Neural progenitor cell (in vitro differentiated cells): ENCODE data around the gene SH2D2A. TPM values are rescaled to one million over a fixed set of nuclear protein-coding genes. Genes with fewer than 3 reads are reported as not detected.

ENCODE experiments used
- DNase-seq: peaks from one replicate; pipeline ENCODE4 v3.0.0-alpha.2; 2016; ENCODE audit warnings: low spot score
- H2AFZ ChIP-seq: fragments of 200-600 bp; sonication (generic); replicated peaks from 2 replicates; pipeline ENCODE4 v1.6.1; 2016; ENCODE audit warnings: antibody characterized with exemption
- H3F3A ChIP-seq: fragments of 200-600 bp; sonication (generic); 2 replicates; pipeline ENCODE4 v1.6.1; 2016; ENCODE audit warnings: antibody characterized with exemption, low read depth
- H3K27ac ChIP-seq: fragments of 200-600 bp; sonication (generic); 2 replicates; pipeline ENCODE4 v1.5.1; 2016; ENCODE audit warnings: mild to moderate bottlenecking
- H3K27me3 ChIP-seq: fragments of 200-600 bp; sonication (generic); 2 replicates; pipeline ENCODE4 v1.6.1; 2016; ENCODE audit warnings: mild to moderate bottlenecking, moderate library complexity
- H3K36me3 ChIP-seq: fragments of 200-600 bp; sonication (generic); 2 replicates; pipeline ENCODE4 v1.5.1; 2016
- H3K4me1 ChIP-seq: fragments of 200-600 bp; sonication (generic); 2 replicates; pipeline ENCODE4 v1.6.1; 2016; ENCODE audit warnings: mixed run types
- H3K4me2 ChIP-seq: fragments of 200-600 bp; sonication (generic); 2 replicates; pipeline ENCODE4 v1.6.1; 2016
- H3K4me3 ChIP-seq: fragments of 200-600 bp; sonication (generic); 2 replicates; pipeline ENCODE4 v1.5.1; 2016
- H3K79me2 ChIP-seq: fragments of 200-600 bp; sonication (generic); 2 replicates; pipeline ENCODE4 v1.6.1; 2016; ENCODE audit warnings: low read depth
- H3K9ac ChIP-seq: fragments of 200-600 bp; sonication (generic); 2 replicates; pipeline ENCODE4 v1.6.1; 2016
- H3K9me3 ChIP-seq: fragments of 200-600 bp; sonication (generic); 2 replicates; pipeline ENCODE4 v1.5.1; 2016; ENCODE audit warnings: low read depth
- H4K20me1 ChIP-seq: fragments of 200-600 bp; sonication (generic); 2 replicates; pipeline ENCODE4 v1.6.1; 2016; ENCODE audit warnings: low read depth
- H3K27ac Mint-ChIP-seq: 3 replicates; pipeline ENCODE4 v1.8.0; 2021; ENCODE audit warnings: mixed read lengths
- H3K27me3 Mint-ChIP-seq: 2 replicates; pipeline ENCODE4 v1.8.0; 2022; ENCODE audit warnings: low read depth, mild to moderate bottlenecking, inconsistent platforms, moderate library complexity, mixed read lengths; ENCODE audit not compliant: insufficient read depth
- H3K36me3 Mint-ChIP-seq: 3 replicates; pipeline ENCODE4 v1.8.0; 2021; ENCODE audit warnings: mixed read lengths
- H3K4me1 Mint-ChIP-seq: 3 replicates; pipeline ENCODE4 v1.8.0; 2021; ENCODE audit warnings: mixed read lengths
- H3K4me3 Mint-ChIP-seq: 3 replicates; pipeline ENCODE4 v1.8.0; 2021; ENCODE audit warnings: mild to moderate bottlenecking, moderate library complexity, mixed read lengths
- H3K9me3 Mint-ChIP-seq: 3 replicates; pipeline ENCODE4 v1.8.0; 2020; ENCODE audit warnings: mixed read lengths
- EZH2 ChIP-seq: fragments of 200-600 bp; sonication (generic); IDR thresholded peaks from 2 replicates; pipeline ENCODE4 v1.6.1; 2017; ENCODE audit warnings: antibody characterized with exemption, mild to moderate bottlenecking, moderate library complexity
- EZH2phosphoT487 ChIP-seq: fragments of 200-600 bp; sonication (generic); IDR thresholded peaks from 2 replicates; pipeline ENCODE4 v1.6.1; 2017; ENCODE audit warnings: antibody characterized with exemption
- total RNA-seq: library from RNA; depleted of rRNA; stranded (reverse); fragments of >200 nt; gene quantifications from 2 replicates; pipeline ENCODE4 v1.2.3, GENCODE V29; 2015; ENCODE audit warnings: low replicate concordance
- TF ChIP-seq, protein P1 (sequence below): fragments of 200-600 bp; sonication (generic); IDR thresholded peaks from 2 replicates; pipeline ENCODE4 v1.5.1; 2017; ENCODE audit warnings: antibody characterized with exemption, mild to moderate bottlenecking

SH2D2A gene
- total RNA-seq, 1 donor from 2014 or later, result not detected

DNA sequence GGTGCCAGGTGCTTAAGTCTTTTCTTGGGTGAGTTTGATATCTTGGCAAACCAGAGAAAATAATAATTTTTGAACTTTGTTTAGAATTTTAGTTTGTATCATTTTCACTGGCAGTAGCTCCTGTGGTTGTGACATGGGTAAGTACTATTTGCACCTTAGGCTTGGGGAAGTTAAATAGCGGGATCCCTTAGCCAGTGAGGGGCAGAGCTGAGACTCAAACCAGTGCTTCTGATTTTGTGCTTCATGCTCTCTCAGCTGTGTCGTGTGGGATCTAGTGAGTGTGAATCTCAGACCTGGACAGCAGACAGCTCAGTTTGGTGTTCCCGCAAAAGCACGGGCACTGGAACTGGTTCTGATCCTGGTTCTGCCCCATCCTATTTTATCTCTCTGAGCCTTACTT is 39.7 kb downstream of the SH2D2A start:
- H3K36me3 Mint-ChIP-seq, result peaks cover 22% of the 10 kb centered on the region
- Histone ChIP-seq H3K36me3 (no peaks in the 10 kb centered on the region), H2AFZ (no peak overlapping the region), H3K9ac (peak overlapping the region; percentile 1), H3K9me3 (no peaks in the 10 kb centered on the region), H3K79me2 (peaks cover 99% of the 10 kb centered on the region), H3F3A (peaks cover 7% of the 10 kb centered on the region), H3K27ac (no peak overlapping the region), H3K4me2 (no peak overlapping the region), H3K4me1 (no peaks in the 10 kb centered on the region), H3K4me3 (no peak overlapping the region), H4K20me1 (peaks cover 77% of the 10 kb centered on the region), H3K27me3 (no peaks in the 10 kb centered on the region)
- no peaks in the 10 kb centered on the region for H3K27me3 Mint-ChIP-seq
- H3K27ac Mint-ChIP-seq, result no peak overlapping the region
- peaks cover 8% of the 10 kb centered on the region for H3K4me1 Mint-ChIP-seq
- TF ChIP-seq, protein P1, sequence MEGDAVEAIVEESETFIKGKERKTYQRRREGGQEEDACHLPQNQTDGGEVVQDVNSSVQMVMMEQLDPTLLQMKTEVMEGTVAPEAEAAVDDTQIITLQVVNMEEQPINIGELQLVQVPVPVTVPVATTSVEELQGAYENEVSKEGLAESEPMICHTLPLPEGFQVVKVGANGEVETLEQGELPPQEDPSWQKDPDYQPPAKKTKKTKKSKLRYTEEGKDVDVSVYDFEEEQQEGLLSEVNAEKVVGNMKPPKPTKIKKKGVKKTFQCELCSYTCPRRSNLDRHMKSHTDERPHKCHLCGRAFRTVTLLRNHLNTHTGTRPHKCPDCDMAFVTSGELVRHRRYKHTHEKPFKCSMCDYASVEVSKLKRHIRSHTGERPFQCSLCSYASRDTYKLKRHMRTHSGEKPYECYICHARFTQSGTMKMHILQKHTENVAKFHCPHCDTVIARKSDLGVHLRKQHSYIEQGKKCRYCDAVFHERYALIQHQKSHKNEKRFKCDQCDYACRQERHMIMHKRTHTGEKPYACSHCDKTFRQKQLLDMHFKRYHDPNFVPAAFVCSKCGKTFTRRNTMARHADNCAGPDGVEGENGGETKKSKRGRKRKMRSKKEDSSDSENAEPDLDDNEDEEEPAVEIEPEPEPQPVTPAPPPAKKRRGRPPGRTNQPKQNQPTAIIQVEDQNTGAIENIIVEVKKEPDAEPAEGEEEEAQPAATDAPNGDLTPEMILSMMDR, result no peak
- TF ChIP-seq EZH2 (no peak), EZH2phosphoT487 (no peak)
- H3K4me3 Mint-ChIP-seq, result no peak overlapping the region
- no peaks in the 10 kb centered on the region for H3K9me3 Mint-ChIP-seq
- no peak for DNase-seq

DNA sequence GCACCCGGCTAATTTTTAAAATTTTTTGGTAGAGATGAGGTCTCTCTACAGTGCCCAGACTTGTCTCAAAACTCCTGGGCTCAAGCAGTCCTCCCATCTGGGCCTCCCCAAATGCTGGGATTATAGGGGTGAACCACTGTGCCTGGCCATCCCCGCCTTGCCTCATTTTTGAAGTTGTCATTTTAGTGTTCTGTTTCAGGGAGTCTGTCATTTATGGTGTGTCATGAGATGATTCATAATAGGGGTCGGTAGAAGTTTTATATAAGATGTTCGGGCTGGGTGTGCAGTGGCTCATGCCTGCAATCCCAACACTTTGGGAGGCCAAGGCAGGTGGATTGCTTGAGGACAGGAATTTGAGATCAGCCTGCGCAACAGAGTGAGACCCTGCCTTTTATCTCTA is 40.8 kb downstream of the SH2D2A start:
- Histone ChIP-seq H3K9ac (no peak overlapping the region), H4K20me1 (peaks cover 79% of the 10 kb centered on the region)
- H3K27ac Mint-ChIP-seq, result no peak overlapping the region

DNA sequence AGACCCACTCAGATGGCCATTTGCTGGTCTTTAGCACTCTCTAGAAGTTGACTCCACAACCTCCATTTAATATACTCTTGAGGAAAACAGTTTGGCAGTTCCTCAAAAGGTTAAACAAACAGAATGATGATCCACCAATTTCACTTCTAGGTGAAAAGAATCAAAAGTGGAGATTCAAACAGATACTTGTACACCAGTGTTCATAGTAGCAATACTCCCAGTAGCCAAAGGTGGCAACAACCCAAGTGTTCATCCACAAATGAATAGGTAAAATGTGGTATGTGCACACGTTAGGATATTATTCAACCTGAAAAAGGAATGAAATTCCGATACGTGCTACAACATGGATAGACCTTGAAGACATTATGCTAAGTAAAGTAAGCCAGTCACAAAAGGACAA is 43.0 kb downstream of the SH2D2A start:
- Mint-ChIP-seq H3K4me3 (no peak overlapping the region), H3K9me3 (no peaks in the 10 kb centered on the region), H3K27ac (no peak overlapping the region), H3K27me3 (no peaks in the 10 kb centered on the region), H3K4me1 (peaks cover 27% of the 10 kb centered on the region), H3K36me3 (peaks cover 26% of the 10 kb centered on the region)
- TF ChIP-seq EZH2 (no peak), EZH2phosphoT487 (no peak)
- TF ChIP-seq, protein P1, result peak; percentile 11
- H3K4me3 ChIP-seq, result no peak overlapping the region
- no peak for DNase-seq
- no peak overlapping the region for H2AFZ ChIP-seq
- H3K4me1 ChIP-seq, result peaks cover 15% of the 10 kb centered on the region
- H3K9me3 ChIP-seq, result no peaks in the 10 kb centered on the region
- H4K20me1 ChIP-seq, result peaks cover 89% of the 10 kb centered on the region
- H3K36me3 ChIP-seq, result no peaks in the 10 kb centered on the region
- no peak overlapping the region for H3K4me2 ChIP-seq
- H3K27ac ChIP-seq, result no peak overlapping the region
- peaks cover 12% of the 10 kb centered on the region for H3F3A ChIP-seq
- H3K27me3 ChIP-seq, result no peaks in the 10 kb centered on the region
- peaks cover 99% of the 10 kb centered on the region for H3K79me2 ChIP-seq
- H3K9ac ChIP-seq, result no peak overlapping the region

More for the DNA sequence above, 40.8 kb downstream of the SH2D2A start:
- Histone ChIP-seq H3K4me2 (no peak overlapping the region), H3K9me3 (no peaks in the 10 kb centered on the region), H3K36me3 (no peaks in the 10 kb centered on the region), H3K27me3 (no peaks in the 10 kb centered on the region), H3K79me2 (peaks cover 99% of the 10 kb centered on the region), H3K4me1 (no peaks in the 10 kb centered on the region), H3F3A (peaks cover 7% of the 10 kb centered on the region), H2AFZ (no peak overlapping the region), H3K4me3 (no peak overlapping the region), H3K27ac (no peak overlapping the region)
- H3K36me3 Mint-ChIP-seq, result peaks cover 22% of the 10 kb centered on the region
- no peak overlapping the region for H3K4me3 Mint-ChIP-seq
- TF ChIP-seq EZH2, result no peak
- TF ChIP-seq, protein P1, result no peak
- TF ChIP-seq EZH2phosphoT487, result no peak
- H3K9me3 Mint-ChIP-seq, result no peaks in the 10 kb centered on the region
- H3K27me3 Mint-ChIP-seq, result no peaks in the 10 kb centered on the region
- H3K4me1 Mint-ChIP-seq, result peaks cover 14% of the 10 kb centered on the region
- no peak for DNase-seq
